DND-41 (cell line): ENCODE results near the gene LIN9.

Experiments used
- ATAC-seq: fragments of 200-7000 bp; cut with Tn5 transposase; 3 replicates; pipeline ENCODE4 v1.9.1; 2021; ENCODE audit warnings: low read depth; ENCODE audit not compliant: insufficient read depth
- DNase-seq: peaks from one replicate; pipeline ENCODE4 v3.0.0-alpha.2; 2020
- H2AFZ ChIP-seq: 2 replicates; pipeline ENCODE4 v1.6.0; 2012; ENCODE audit warnings: low read depth, low read length
- H3K27ac ChIP-seq: 2 replicates; pipeline ENCODE4 v1.5.1; 2012; ENCODE audit warnings: low read length, inconsistent platforms
- H3K27me3 ChIP-seq: fragments of 200-600 bp; sonication (generic); 2 replicates; pipeline ENCODE4 v1.6.0; 2012; ENCODE audit warnings: low read length, mild to moderate bottlenecking, inconsistent platforms; ENCODE audit not compliant: insufficient read depth, poor library complexity
- H3K36me3 ChIP-seq: 2 replicates; pipeline ENCODE4 v1.5.1; 2012; ENCODE audit warnings: low read length, inconsistent platforms; ENCODE audit not compliant: insufficient read depth
- H3K4me1 ChIP-seq: 2 replicates; pipeline ENCODE4 v1.5.1; 2012; ENCODE audit warnings: mild to moderate bottlenecking, low read length; ENCODE audit not compliant: insufficient read depth
- H3K4me2 ChIP-seq: 2 replicates; pipeline ENCODE4 v1.6.0; 2012; ENCODE audit warnings: mild to moderate bottlenecking, moderate library complexity, low read length, inconsistent platforms; ENCODE audit not compliant: insufficient read depth
- H3K4me3 ChIP-seq, 2 experiments: fragments of 200-600 bp in 1 of 2; shearing (Covaris generic) in 1 of 2; 2 replicates each; pipeline ENCODE4 v1.5.1; 2012 to 2016; ENCODE audit warnings: inconsistent platforms in 2 of 2, low read length in 2 of 2, mild to moderate bottlenecking in 2 of 2, low read depth in 1 of 2, moderate library complexity in 1 of 2
- H3K79me2 ChIP-seq: 2 replicates; pipeline ENCODE4 v1.6.0; 2012; ENCODE audit warnings: low read length, inconsistent platforms; ENCODE audit not compliant: insufficient read depth
- H3K9ac ChIP-seq: 2 replicates; pipeline ENCODE4 v1.6.0; 2012; ENCODE audit warnings: low read depth, mild to moderate bottlenecking, inconsistent platforms, low read length, moderate library complexity
- H3K9me3 ChIP-seq: 2 replicates; pipeline ENCODE4 v1.5.1; 2012; ENCODE audit warnings: low read length, moderate library complexity, mild to moderate bottlenecking, inconsistent platforms; ENCODE audit not compliant: insufficient read depth, severe bottlenecking
- H4K20me1 ChIP-seq: 2 replicates; pipeline ENCODE4 v1.6.0; 2012; ENCODE audit warnings: low read length; ENCODE audit not compliant: insufficient read depth
- CTCF ChIP-seq: IDR thresholded peaks from 2 replicates; pipeline ENCODE4 v1.5.1; 2012; ENCODE audit warnings: borderline replicate concordance, low read length, moderate library complexity, mild to moderate bottlenecking; ENCODE audit not compliant: poor library complexity, severe bottlenecking; ENCODE audit errors: extremely low read depth
- EZH2 ChIP-seq: IDR thresholded peaks from 3 replicates; pipeline ENCODE4 v1.6.1; 2012; ENCODE audit warnings: borderline replicate concordance, low read depth, mild to moderate bottlenecking, moderate library complexity, low read length, inconsistent platforms; ENCODE audit not compliant: severe bottlenecking

Gene LIN9

GRCh38 chr1:226304291-226304955 is 4.5 kb downstream of the LIN9 start:
- H3K79me2 ChIP-seq: peaks cover 88% of the 10 kb centered on the region
- no peak overlapping the region for H3K27ac ChIP-seq
- no peak for TF ChIP-seq EZH2
- TF ChIP-seq CTCF: no peak
- H3K4me1 ChIP-seq: peaks cover 35% of the 10 kb centered on the region
- H3K9ac ChIP-seq: no peak overlapping the region
- ATAC-seq (no peak), DNase-seq (no peak)
- peaks cover 29% of the 10 kb centered on the region; the same call in 1 of the 2 replicates for H4K20me1 ChIP-seq
- no peak overlapping the region for H3K4me2 ChIP-seq
- H3K4me3 ChIP-seq: no peak overlapping the region
- no peaks in the 10 kb centered on the region for H3K9me3 ChIP-seq
- H2AFZ ChIP-seq: no peak overlapping the region
- no peaks in the 10 kb centered on the region for H3K27me3 ChIP-seq
- peaks cover 22% of the 10 kb centered on the region for H3K36me3 ChIP-seq

- H3K27ac ChIP-seq: no peak overlapping the region
- H3K9ac ChIP-seq: no peak overlapping the region
- peaks cover 39% of the 10 kb centered on the region for H3K36me3 ChIP-seq
- H3K4me3 ChIP-seq: no peak overlapping the region
- H3K27me3 ChIP-seq: no peaks in the 10 kb centered on the region
- H3K79me2 ChIP-seq: peaks cover 76% of the 10 kb centered on the region
- no peak overlapping the region for H2AFZ ChIP-seq
- H3K4me1 ChIP-seq: peaks cover 28% of the 10 kb centered on the region
- H4K20me1 ChIP-seq: peaks cover 29% of the 10 kb centered on the region; the same call in 1 of the 2 replicates
- TF ChIP-seq CTCF: no peak
- no peak for TF ChIP-seq EZH2
- DNase-seq (no peak), ATAC-seq (no peak)
- H3K9me3 ChIP-seq: no peaks in the 10 kb centered on the region
- H3K4me2 ChIP-seq: no peak overlapping the region
These were observed 6.2 kb downstream of the LIN9 start for GRCh38 chr1:226302731-226303130.

GRCh38 chr1:226296911-226297310 is 12.1 kb downstream of the LIN9 start:
- Histone ChIP-seq H3K4me1 (no peaks in the 10 kb centered on the region), H3K27me3 (no peaks in the 10 kb centered on the region), H3K27ac (no peak overlapping the region), H4K20me1 (peaks cover 13% of the 10 kb centered on the region; the same call in 1 of the 2 replicates), H3K4me3 (no peak overlapping the region), H3K36me3 (peaks cover 92% of the 10 kb centered on the region), H3K4me2 (no peak overlapping the region), H2AFZ (no peak overlapping the region), H3K9me3 (no peaks in the 10 kb centered on the region), H3K79me2 (peaks cover 18% of the 10 kb centered on the region), H3K9ac (no peak overlapping the region)
- ATAC-seq (no peak), DNase-seq (no peak)
- TF ChIP-seq EZH2 (no peak), CTCF (no peak)
